HCT116 (cell line): ENCODE measurements around the gene ACBD6. TPM values are rescaled to one million over a fixed set of nuclear protein-coding genes. Genes with fewer than 3 reads are reported as not detected.

Source experiments
- ATAC-seq: fragments of 200-7000 bp; cut with Tn5 transposase; 2 replicates; pipeline ENCODE4 v1.9.1; 2020; ENCODE audit warnings: mild to moderate bottlenecking, moderate library complexity
- BruUV-seq: library from RNA; stranded (reverse); fragments of 400-500 nt; replicated peaks from 2 replicates; lab custom pipeline; 2021; lab: Mats Ljungman, UMichigan
- CTCF ChIA-PET: fragments of 300-600 bp; sonication (Branson Sonifier 250); formaldehyde crosslinking; loops from one replicate; lab custom pipeline; 2021; ENCODE audit warnings: antibody characterized with exemption; lab: Charles Lee
- POLR2A ChIA-PET: fragments of 300-600, 350-600 bp; sonication (Branson Sonifier 250); formaldehyde crosslinking; loops from one replicate; lab custom pipeline; 2021; ENCODE audit warnings: antibody characterized with exemption; lab: Charles Lee
- RAD21 ChIA-PET, 2 experiments: fragments of 300-600 bp; sonication (Branson Sonifier 250); formaldehyde crosslinking; loops; one replicate each; lab custom pipeline; 2023; ENCODE audit warnings: low total read pairs in 2 of 2; ENCODE audit not compliant: uncharacterized antibody in 2 of 2, unreplicated experiment in 2 of 2, low non-redundant PET in 1 of 2; lab: Charles Lee
- DNase-seq: peaks from one replicate; pipeline ENCODE4 v3.0.0-alpha.2; 2010; ENCODE audit warnings: low read depth, low spot score
- H2AFZ ChIP-seq: fragments of 200-600 bp; shearing (Covaris generic), sonication (generic); 2 replicates; pipeline ENCODE4 v1.6.1; 2017; ENCODE audit warnings: low read depth, mixed run types, mixed read lengths, antibody characterized with exemption, low read length; ENCODE audit not compliant: poor library complexity, severe bottlenecking
- H3K27ac ChIP-seq: 2 replicates; pipeline ENCODE4 v1.5.1; 2012; ENCODE audit warnings: low read depth, low read length
- H3K27me3 ChIP-seq: fragments of 200-600 bp; sonication (generic); 2 replicates; pipeline ENCODE4 v1.6.1; 2016; ENCODE audit warnings: mixed run types, low read length, mixed read lengths; ENCODE audit not compliant: insufficient read depth
- H3K36me3 ChIP-seq, 2 experiments: fragments of 200-500 bp in 1 of 2; fragments of 200-600 bp in 1 of 2; sonication (Bioruptor generic) in 1 of 2; sonication (generic) in 1 of 2; 2 replicates each; pipeline versions ENCODE4 v1.5.1 to v1.6.1; 2014 to 2016; ENCODE audit warnings: low read length in 2 of 2, inconsistent platforms in 1 of 2, mixed read lengths in 1 of 2, mixed run types in 1 of 2; ENCODE audit not compliant: insufficient read depth in 2 of 2, control insufficient read depth in 1 of 2
- H3K4me1 ChIP-seq, 2 experiments: fragments of 200-600 bp in 1 of 2; sonication (generic) in 1 of 2; 2 replicates each; pipeline versions ENCODE4 v1.5.1 to v1.6.1; 2012 to 2017; ENCODE audit warnings: low read length in 2 of 2, inconsistent platforms in 1 of 2, mild to moderate bottlenecking in 1 of 2, mixed read lengths in 1 of 2, mixed run types in 1 of 2, moderate library complexity in 1 of 2; ENCODE audit not compliant: insufficient read depth in 2 of 2, control insufficient read depth in 1 of 2
- H3K4me2 ChIP-seq: fragments of 200-600 bp; sonication (generic); 2 replicates; pipeline ENCODE4 v1.6.1; 2017; ENCODE audit warnings: mixed run types, low read length, mixed read lengths
- H3K4me3 ChIP-seq, 2 experiments: fragments of 200-600 bp in 1 of 2; sonication (generic) in 1 of 2; replicated peaks in 1 of 2; 2 replicates each; pipeline ENCODE4 v1.5.1; 2011 to 2016; ENCODE audit warnings: low read length in 2 of 2, control low read depth in 1 of 2, low read depth in 1 of 2, mild to moderate bottlenecking in 1 of 2, mixed read lengths in 1 of 2, mixed run types in 1 of 2
- H3K79me2 ChIP-seq: fragments of 200-600 bp; sonication (generic); 2 replicates; pipeline ENCODE4 v1.6.1; 2017; ENCODE audit warnings: mild to moderate bottlenecking, mixed run types, low read length, moderate library complexity, mixed read lengths; ENCODE audit not compliant: insufficient read depth
- H3K9ac ChIP-seq: fragments of 200-600 bp; sonication (generic); 2 replicates; pipeline ENCODE4 v1.6.1; 2016; ENCODE audit warnings: low read length, mixed read lengths
- H3K9me2 ChIP-seq: fragments of 200-600 bp; sonication (generic), shearing (Covaris generic); 2 replicates; pipeline ENCODE4 v1.6.1; 2017; ENCODE audit warnings: mixed run types, mild to moderate bottlenecking, moderate library complexity; ENCODE audit not compliant: insufficient read depth
- H3K9me3 ChIP-seq, 2 experiments: fragments of 200-500 bp in 1 of 2; fragments of 200-600 bp in 1 of 2; sonication (Bioruptor generic) in 1 of 2; sonication (generic) in 1 of 2; 2 replicates each; pipeline ENCODE4 v1.6.1; 2014 to 2017; ENCODE audit warnings: low read length in 2 of 2, mixed read lengths in 2 of 2, inconsistent platforms in 1 of 2, low read depth in 1 of 2, mild to moderate bottlenecking in 1 of 2, mixed run types in 1 of 2, moderate library complexity in 1 of 2; ENCODE audit not compliant: control insufficient read depth in 1 of 2, insufficient read depth in 1 of 2
- H4K20me1 ChIP-seq: fragments of 200-600 bp; sonication (generic), shearing (Covaris generic); 2 replicates; pipeline ENCODE4 v1.6.1; 2017; ENCODE audit warnings: mixed run types, mild to moderate bottlenecking, moderate library complexity; ENCODE audit not compliant: insufficient read depth
- ATF3 ChIP-seq: IDR thresholded peaks from 2 replicates; pipeline ENCODE4 v1.6.1; 2012
- CBX3 ChIP-seq: IDR thresholded peaks from 2 replicates; pipeline ENCODE4 v1.6.1; 2012; ENCODE audit warnings: low read depth
- CEBPB ChIP-seq: IDR thresholded peaks from 2 replicates; pipeline ENCODE4 v1.6.1; 2012; ENCODE audit warnings: low read depth
- EGR1 ChIP-seq: IDR thresholded peaks from 2 replicates; pipeline ENCODE4 v1.6.1; 2012; ENCODE audit warnings: low read depth
- EZH2phosphoT487 ChIP-seq: fragments of 200-600 bp; IDR thresholded peaks from 2 replicates; pipeline ENCODE4 v1.6.1; 2018; ENCODE audit warnings: antibody characterized with exemption, borderline replicate concordance
- FOSL1 ChIP-seq: IDR thresholded peaks from 2 replicates; pipeline ENCODE4 v1.6.1; 2012; ENCODE audit warnings: low read depth
- JUND ChIP-seq: IDR thresholded peaks from 2 replicates; pipeline ENCODE4 v1.6.1; 2012
- POLR2AphosphoS5 ChIP-seq: IDR thresholded peaks from 2 replicates; pipeline ENCODE4 v1.6.1; 2011; ENCODE audit warnings: mild to moderate bottlenecking, low read depth, low read length, moderate library complexity
- RAD21 ChIP-seq: IDR thresholded peaks from 2 replicates; pipeline ENCODE4 v1.6.1; 2012; ENCODE audit warnings: low read depth, mild to moderate bottlenecking
- SP1 ChIP-seq: IDR thresholded peaks from 2 replicates; pipeline ENCODE4 v1.6.1; 2012; ENCODE audit warnings: low read depth
- YY1 ChIP-seq: IDR thresholded peaks from 2 replicates; pipeline ENCODE4 v1.6.1; 2011; ENCODE audit warnings: low read length, low read depth, moderate library complexity, mild to moderate bottlenecking; ENCODE audit not compliant: insufficient replicate concordance; ENCODE audit errors: extremely low read depth
- ZFX ChIP-seq: fragments of 450-650 bp; IDR thresholded peaks from 2 replicates; pipeline ENCODE4 v1.6.1; 2017
- ZNF274 ChIP-seq: fragments of 200-500 bp; sonication (Bioruptor generic); IDR thresholded peaks from 2 replicates; pipeline ENCODE4 v1.6.1; 2014; ENCODE audit warnings: mild to moderate bottlenecking, low read depth, low read length, inconsistent platforms
- intact Hi-C: fragments of 100-400 bp; cut with micrococcal nuclease; formaldehyde crosslinking; loops from 2 replicates; pipeline ENCODE4 v1.10.0; 2022
- total RNA-seq: library from RNA; stranded (reverse); gene quantifications from one replicate; pipeline ENCODE4 v1.2.1, GENCODE V29; 2021; ENCODE audit not compliant: unreplicated experiment
- TF ChIP-seq, protein P1 (sequence below), 3 experiments: fragments of 200-600 bp in 1 of 3; sonication (generic) in 1 of 3; IDR thresholded peaks in 2 of 3; conservative IDR thresholded peaks in 1 of 3; 2 replicates each; pipeline ENCODE4 v1.5.1; 2012 to 2017; ENCODE audit warnings: low read depth in 2 of 3, low read length in 2 of 3, antibody characterized with exemption in 1 of 3, borderline replicate concordance in 1 of 3, control low read depth in 1 of 3, mild to moderate bottlenecking in 1 of 3, mixed read lengths in 1 of 3, mixed run types in 1 of 3, moderate library complexity in 1 of 3; ENCODE audit not compliant: insufficient read depth in 1 of 3
- TF ChIP-seq, protein P2 (sequence below): IDR thresholded peaks from 2 replicates; pipeline ENCODE4 v1.6.1; 2012; ENCODE audit warnings: low read depth

ACBD6 gene
- total RNA-seq, 1 experiment from 2014 or later, result 43.2 TPM

DNA sequence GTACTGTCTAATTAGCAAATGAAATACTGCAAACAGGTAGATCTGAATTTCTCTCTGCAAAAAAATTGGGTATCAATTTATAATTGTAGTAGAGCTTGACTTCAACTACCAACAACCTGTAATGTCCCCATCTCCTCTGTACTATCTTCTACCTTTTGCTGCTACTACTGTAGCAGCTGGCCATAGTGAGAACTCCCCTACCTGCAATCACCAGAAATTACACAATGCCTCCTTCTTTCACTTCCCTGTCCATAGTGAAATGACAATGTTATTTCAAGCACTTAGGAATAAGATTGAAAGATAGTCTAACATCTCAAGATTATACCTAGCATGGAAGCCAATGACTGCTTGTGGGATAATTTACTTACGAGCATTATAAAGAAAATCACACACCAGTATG, 100.4 kb downstream of the ACBD6 start:
- Histone ChIP-seq H3K4me1 (no peaks in the 10 kb centered on the region), H4K20me1 (0 out of 2 replicates have a peak, but pooled peaks cover 9% of the 10 kb centered on the region), H3K4me3 (no peak overlapping the region), H3K4me2 (no peak overlapping the region), H3K36me3 (no peaks in the 10 kb centered on the region), H3K27me3 (no peaks in the 10 kb centered on the region), H3K79me2 (peaks cover 5% of the 10 kb centered on the region), H3K9me3 (no peaks in the 10 kb centered on the region), H3K9ac (no peak overlapping the region), H3K9me2 (no peaks in the 10 kb centered on the region), H3K27ac (no peak overlapping the region), H2AFZ (no peak overlapping the region)
- TF ChIP-seq RAD21 (no peak), SP1 (no peak), EZH2phosphoT487 (no peak), YY1 (no peak), CBX3 (no peak), CEBPB (no peak), JUND (no peak), ZFX (no peak), ZNF274 (no peak), FOSL1 (no peak), ATF3 (no peak), POLR2AphosphoS5 (no peak), EGR1 (no peak)
- TF ChIP-seq, protein P1, sequence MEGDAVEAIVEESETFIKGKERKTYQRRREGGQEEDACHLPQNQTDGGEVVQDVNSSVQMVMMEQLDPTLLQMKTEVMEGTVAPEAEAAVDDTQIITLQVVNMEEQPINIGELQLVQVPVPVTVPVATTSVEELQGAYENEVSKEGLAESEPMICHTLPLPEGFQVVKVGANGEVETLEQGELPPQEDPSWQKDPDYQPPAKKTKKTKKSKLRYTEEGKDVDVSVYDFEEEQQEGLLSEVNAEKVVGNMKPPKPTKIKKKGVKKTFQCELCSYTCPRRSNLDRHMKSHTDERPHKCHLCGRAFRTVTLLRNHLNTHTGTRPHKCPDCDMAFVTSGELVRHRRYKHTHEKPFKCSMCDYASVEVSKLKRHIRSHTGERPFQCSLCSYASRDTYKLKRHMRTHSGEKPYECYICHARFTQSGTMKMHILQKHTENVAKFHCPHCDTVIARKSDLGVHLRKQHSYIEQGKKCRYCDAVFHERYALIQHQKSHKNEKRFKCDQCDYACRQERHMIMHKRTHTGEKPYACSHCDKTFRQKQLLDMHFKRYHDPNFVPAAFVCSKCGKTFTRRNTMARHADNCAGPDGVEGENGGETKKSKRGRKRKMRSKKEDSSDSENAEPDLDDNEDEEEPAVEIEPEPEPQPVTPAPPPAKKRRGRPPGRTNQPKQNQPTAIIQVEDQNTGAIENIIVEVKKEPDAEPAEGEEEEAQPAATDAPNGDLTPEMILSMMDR (IDR thresholded peaks at IDR 0.05 in 2 of 3, conservative IDR thresholded peaks at IDR 0.05 in 1 of 3; ENCODE audit: borderline replicate concordance in 1 of 3, insufficient read depth in 1 of 3, low read depth in 2 of 3, low read length in 2 of 3), result no peak
- TF ChIP-seq, protein P2, sequence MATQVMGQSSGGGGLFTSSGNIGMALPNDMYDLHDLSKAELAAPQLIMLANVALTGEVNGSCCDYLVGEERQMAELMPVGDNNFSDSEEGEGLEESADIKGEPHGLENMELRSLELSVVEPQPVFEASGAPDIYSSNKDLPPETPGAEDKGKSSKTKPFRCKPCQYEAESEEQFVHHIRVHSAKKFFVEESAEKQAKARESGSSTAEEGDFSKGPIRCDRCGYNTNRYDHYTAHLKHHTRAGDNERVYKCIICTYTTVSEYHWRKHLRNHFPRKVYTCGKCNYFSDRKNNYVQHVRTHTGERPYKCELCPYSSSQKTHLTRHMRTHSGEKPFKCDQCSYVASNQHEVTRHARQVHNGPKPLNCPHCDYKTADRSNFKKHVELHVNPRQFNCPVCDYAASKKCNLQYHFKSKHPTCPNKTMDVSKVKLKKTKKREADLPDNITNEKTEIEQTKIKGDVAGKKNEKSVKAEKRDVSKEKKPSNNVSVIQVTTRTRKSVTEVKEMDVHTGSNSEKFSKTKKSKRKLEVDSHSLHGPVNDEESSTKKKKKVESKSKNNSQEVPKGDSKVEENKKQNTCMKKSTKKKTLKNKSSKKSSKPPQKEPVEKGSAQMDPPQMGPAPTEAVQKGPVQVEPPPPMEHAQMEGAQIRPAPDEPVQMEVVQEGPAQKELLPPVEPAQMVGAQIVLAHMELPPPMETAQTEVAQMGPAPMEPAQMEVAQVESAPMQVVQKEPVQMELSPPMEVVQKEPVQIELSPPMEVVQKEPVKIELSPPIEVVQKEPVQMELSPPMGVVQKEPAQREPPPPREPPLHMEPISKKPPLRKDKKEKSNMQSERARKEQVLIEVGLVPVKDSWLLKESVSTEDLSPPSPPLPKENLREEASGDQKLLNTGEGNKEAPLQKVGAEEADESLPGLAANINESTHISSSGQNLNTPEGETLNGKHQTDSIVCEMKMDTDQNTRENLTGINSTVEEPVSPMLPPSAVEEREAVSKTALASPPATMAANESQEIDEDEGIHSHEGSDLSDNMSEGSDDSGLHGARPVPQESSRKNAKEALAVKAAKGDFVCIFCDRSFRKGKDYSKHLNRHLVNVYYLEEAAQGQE, result no peak
- CTCF ChIA-PET, result no interaction called here
- DNase-seq (no peak), ATAC-seq (no peak)
- intact Hi-C loops, result no loop called here
- POLR2A ChIA-PET, result no interaction called here
- RAD21 ChIA-PET, result no interaction called here
- no TSS peak for BruUV-seq
